Activated CD8-positive, alpha-beta memory T cell treated with anti-CD3 and anti-CD28 coated beads for 48 hours (primary cell): Measurements from ENCODE around the gene CEP19.

ENCODE experiments used
- DNase-seq, 3 experiments: peaks; one replicate each; pipeline ENCODE4 v3.0.0-alpha.2; 2020; ENCODE audit warnings: low read depth in 2 of 3, low spot score in 2 of 3

The CEP19 gene

GRCh38 chr3:196667056-196667825, 44.8 kb downstream of the CEP19 start:
- DNase-seq: no peak

DNA sequence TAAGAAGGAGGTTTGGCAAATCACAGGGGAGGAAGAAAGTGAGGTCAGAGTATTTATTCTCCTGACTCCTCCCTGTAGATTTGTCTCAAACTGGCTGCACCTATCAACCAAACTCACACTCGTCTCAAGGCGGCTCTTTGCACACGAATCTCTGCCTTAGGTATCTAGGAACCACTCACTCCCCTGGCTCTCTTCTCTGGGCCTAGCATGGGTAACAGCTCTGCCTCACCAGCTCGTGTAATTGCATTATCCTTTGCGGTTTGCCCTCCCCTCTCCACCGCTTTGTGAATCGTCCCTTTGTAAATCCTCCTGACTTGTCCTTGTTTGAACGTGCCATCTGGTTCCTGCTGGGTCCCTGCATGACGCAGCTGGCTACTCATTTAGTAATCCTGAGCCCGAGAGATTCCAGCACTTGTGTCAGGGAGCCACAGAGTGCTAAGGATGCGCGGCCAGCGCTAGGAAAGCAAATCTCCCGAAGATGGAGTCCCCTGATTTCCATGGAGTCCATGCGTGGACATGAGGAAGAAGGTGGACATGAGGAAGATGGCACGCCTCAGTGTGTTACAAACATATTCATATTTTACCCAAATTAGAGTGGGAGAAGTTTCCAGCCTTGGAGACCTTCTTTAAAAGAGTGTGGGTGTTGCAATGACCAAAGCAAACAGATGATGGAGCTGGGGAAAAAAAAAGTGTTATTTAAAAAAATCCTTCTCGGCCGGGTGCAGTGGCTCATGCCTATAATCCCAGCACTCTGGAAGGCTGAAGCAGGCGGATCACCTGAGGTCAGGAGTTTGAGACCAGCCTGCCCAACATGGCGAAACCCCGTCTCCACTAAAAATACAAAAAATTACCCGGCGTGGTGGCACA, 45.8 kb downstream of the CEP19 start:
- no peak for DNase-seq

DNA sequence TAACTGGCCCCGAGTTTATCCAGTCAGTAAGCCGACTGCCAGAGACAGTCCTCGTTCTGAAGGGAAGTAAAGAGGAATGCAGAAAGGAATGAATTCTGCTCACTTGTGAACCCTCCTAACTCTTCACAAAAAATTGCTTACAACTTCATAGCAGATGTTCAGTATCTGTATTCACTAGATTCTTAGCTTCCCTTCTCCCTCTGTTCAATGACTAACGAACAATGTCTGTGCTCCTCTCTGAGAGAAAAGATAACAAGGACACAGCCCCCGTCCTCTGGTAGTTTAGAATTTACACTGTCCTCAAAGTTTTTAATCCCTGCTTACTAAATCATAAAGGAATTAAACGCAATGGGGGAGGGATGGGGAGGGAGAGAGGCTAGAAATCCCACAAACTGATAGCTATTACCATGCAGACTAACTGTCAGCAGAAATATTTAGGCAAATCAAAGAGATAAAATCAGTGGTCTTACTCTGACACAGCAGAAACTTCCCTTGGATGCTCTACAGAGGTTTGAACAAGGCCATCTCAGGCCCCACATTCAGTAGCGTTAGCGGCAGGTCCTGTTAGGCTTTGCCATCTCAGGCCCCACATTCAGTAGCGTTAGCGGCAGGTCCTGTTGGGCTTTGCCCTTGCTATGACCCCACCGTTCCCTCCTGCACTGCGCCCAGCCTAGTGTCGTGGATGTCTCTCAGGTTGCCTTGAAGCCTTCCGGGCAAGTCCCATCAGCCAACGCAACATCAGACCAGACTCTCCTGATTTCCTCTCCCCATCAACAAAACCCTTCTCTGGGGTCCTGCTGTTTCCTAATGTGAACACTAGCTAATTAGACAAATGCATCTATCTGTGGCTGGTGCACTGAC, 49.1 kb downstream of the CEP19 start:
- DNase-seq: no peak

GRCh38 chr3:196662033-196662432, 50.0 kb downstream of the CEP19 start:
- no peak for DNase-seq

GRCh38 chr3:196661400-196661799, 50.6 kb downstream of the CEP19 start:
- DNase-seq: no peak

- no peak for DNase-seq
These were observed 51.5 kb downstream of the CEP19 start for GRCh38 chr3:196660381-196661166.

- DNase-seq: no peak
These were observed 52.1 kb downstream of the CEP19 start for GRCh38 chr3:196659901-196660351.
